SK-N-SH treated with all-trans-retinoic acid at 6 μM for 48 hours (cell line): ENCODE results near the gene OPHN1.

Experiments
- ATAC-seq: fragments of 200-7000 bp; cut with Tn5 transposase; 3 replicates; pipeline ENCODE4 v1.9.1; 2020; ENCODE audit warnings: mild to moderate bottlenecking, moderate library complexity
- ARNTL ChIP-seq: fragments of 450-650 bp; formaldehyde crosslinking; IDR thresholded peaks from 2 replicates; pipeline ENCODE4 v1.5.0; 2020; ENCODE audit warnings: low read depth, mild to moderate bottlenecking, moderate library complexity, borderline replicate concordance
- CREB5 ChIP-seq: fragments of 250-450 bp; sonication (Bioruptor Pico); IDR thresholded peaks from 2 replicates; pipeline ENCODE4 v1.5.1; 2020; ENCODE audit warnings: low read depth, mild to moderate bottlenecking, moderate library complexity
- CSRNP3 ChIP-seq: fragments of 250-450 bp; sonication (Bioruptor Pico); IDR thresholded peaks from 2 replicates; pipeline ENCODE4 v1.5.1; 2021; ENCODE audit warnings: mild to moderate bottlenecking, moderate library complexity
- GLIS3 ChIP-seq: fragments of 250-450 bp; sonication (Bioruptor Pico); IDR thresholded peaks from 2 replicates; pipeline ENCODE4 v1.5.0; 2020; ENCODE audit warnings: mild to moderate bottlenecking, moderate library complexity
- ISL1 ChIP-seq: fragments of 250-450 bp; sonication (Bioruptor Pico); IDR thresholded peaks from 2 replicates; pipeline ENCODE4 v2.1.2; 2022; ENCODE audit warnings: mild to moderate bottlenecking, moderate library complexity
- PATZ1 ChIP-seq: fragments of 250-450 bp; sonication (Bioruptor Pico); IDR thresholded peaks from 2 replicates; pipeline ENCODE4 v1.8.0; 2020; ENCODE audit warnings: mild to moderate bottlenecking, moderate library complexity, borderline replicate concordance
- POU6F1 ChIP-seq: fragments of 250-450 bp; sonication (Bioruptor Pico); IDR thresholded peaks from 2 replicates; pipeline ENCODE4 v1.8.0; 2021; ENCODE audit warnings: low read depth, mild to moderate bottlenecking, moderate library complexity, borderline replicate concordance
- RARB ChIP-seq: fragments of 250-450 bp; sonication (Bioruptor Pico); IDR thresholded peaks from 2 replicates; pipeline ENCODE4 v1.8.0; 2021; ENCODE audit warnings: mild to moderate bottlenecking, moderate library complexity
- SNAI2 ChIP-seq: fragments of 250-450 bp; sonication (Bioruptor Pico); IDR thresholded peaks from 2 replicates; pipeline ENCODE4 v1.5.0; 2020; ENCODE audit warnings: mild to moderate bottlenecking, moderate library complexity
- TCF4 ChIP-seq: fragments of 250-450 bp; sonication (Bioruptor Pico); IDR thresholded peaks from 2 replicates; pipeline ENCODE4 v1.8.0; 2021; ENCODE audit warnings: mild to moderate bottlenecking, moderate library complexity, borderline replicate concordance
- TOX ChIP-seq: fragments of 250-450 bp; sonication (Bioruptor Pico); IDR thresholded peaks from 2 replicates; pipeline ENCODE4 v1.8.0; 2021; ENCODE audit warnings: mild to moderate bottlenecking, moderate library complexity, borderline replicate concordance
- TSHZ2 ChIP-seq: fragments of 250-450 bp; sonication (Bioruptor Pico); IDR thresholded peaks from 2 replicates; pipeline ENCODE4 v1.5.0; 2020; ENCODE audit warnings: mild to moderate bottlenecking, moderate library complexity
- ZC3H10 ChIP-seq: fragments of 250-450 bp; sonication (Bioruptor Pico); IDR thresholded peaks from 2 replicates; pipeline ENCODE4 v1.5.1; 2021; ENCODE audit warnings: mild to moderate bottlenecking, moderate library complexity
- ZFP3 ChIP-seq: fragments of 250-450 bp; sonication (Bioruptor Pico); IDR thresholded peaks from 2 replicates; pipeline ENCODE4 v1.5.0; 2020; ENCODE audit warnings: mild to moderate bottlenecking, moderate library complexity
- ZNF565 ChIP-seq: fragments of 450-650 bp; formaldehyde crosslinking; conservative IDR thresholded peaks from 2 replicates; pipeline ENCODE4 v1.5.0; 2020; ENCODE audit warnings: low read depth, mild to moderate bottlenecking, moderate library complexity
- ZNF8 ChIP-seq: fragments of 450-650 bp; formaldehyde crosslinking; IDR thresholded peaks from 2 replicates; pipeline ENCODE4 v1.5.0; 2020; ENCODE audit warnings: mild to moderate bottlenecking, moderate library complexity

The OPHN1 gene

GRCh38 chrX:68286980-68287379 lies 146.3 kb downstream of the OPHN1 start:
- TF ChIP-seq ARNTL (CRISPR knock-in tag) (no peak), ZNF8 (no peak), SNAI2 (CRISPR knock-in tag) (no peak), CSRNP3 (CRISPR knock-in tag) (no peak), TOX (CRISPR knock-in tag) (no peak), PATZ1 (no peak)
- no peak for ATAC-seq

GRCh38 chrX:68286076-68286475 lies 147.2 kb downstream of the OPHN1 start:
- TF ChIP-seq POU6F1 (no peak), CREB5 (CRISPR knock-in tag) (no peak), SNAI2 (CRISPR knock-in tag) (no peak), ZNF565 (no peak), ISL1 (CRISPR knock-in tag) (no peak), TOX (CRISPR knock-in tag) (no peak), ZC3H10 (CRISPR knock-in tag) (no peak), CSRNP3 (CRISPR knock-in tag) (no peak), TSHZ2 (CRISPR knock-in tag) (no peak), TCF4 (CRISPR knock-in tag) (no peak)
- ATAC-seq, result no peak

- no peak for ATAC-seq
- TF ChIP-seq GLIS3 (CRISPR knock-in tag), result no peak
- TF ChIP-seq TSHZ2 (CRISPR knock-in tag), result no peak
- TF ChIP-seq RARB (CRISPR knock-in tag), result no peak
- TF ChIP-seq POU6F1, result no peak
- no peak for TF ChIP-seq CREB5 (CRISPR knock-in tag)
- TF ChIP-seq ARNTL (CRISPR knock-in tag), result no peak
- no peak for TF ChIP-seq TCF4 (CRISPR knock-in tag)
- TF ChIP-seq ZFP3, result no peak
- no peak for TF ChIP-seq CSRNP3 (CRISPR knock-in tag)
Observed at GRCh38 chrX:68284281-68284904, 148.9 kb downstream of the OPHN1 start.
